Progenitor cell of endocrine pancreas (in vitro differentiated cells): ENCODE measurements around the gene DPEP2. TPM values are rescaled to one million over a fixed set of nuclear protein-coding genes. Genes with fewer than 3 reads are reported as not detected.
A peak's percentile ranks its signal among the peaks of the same experiment; 100 is the strongest.
"Not testable (repeated sequence)": the region's sequence is repeated elsewhere in the genome, so short reads cannot be mapped to it uniquely, and the experiment has no call there.

Source experiments
- DNase-seq: peaks from one replicate; pipeline ENCODE4 v3.0.0; 2021; ENCODE audit warnings: low spot score; ENCODE audit not compliant: unreplicated experiment
- H3K27ac Mint-ChIP-seq: 2 replicates; pipeline ENCODE4 v1.8.0; 2021; ENCODE audit warnings: mild to moderate bottlenecking, moderate library complexity, mixed read lengths
- H3K27me3 Mint-ChIP-seq: 2 replicates; pipeline ENCODE4 v1.8.0; 2021; ENCODE audit warnings: mixed read lengths
- H3K36me3 Mint-ChIP-seq: 2 replicates; pipeline ENCODE4 v1.8.0; 2022; ENCODE audit warnings: mixed read lengths; ENCODE audit not compliant: insufficient read depth
- H3K4me1 Mint-ChIP-seq: 2 replicates; pipeline ENCODE4 v1.8.0; 2021; ENCODE audit warnings: low read depth, mixed read lengths
- H3K4me3 Mint-ChIP-seq: 2 replicates; pipeline ENCODE4 v1.8.0; 2021; ENCODE audit warnings: low read depth, mild to moderate bottlenecking, moderate library complexity, mixed read lengths
- H3K9me3 Mint-ChIP-seq: 2 replicates; pipeline ENCODE4 v1.8.0; 2021; ENCODE audit warnings: low read depth, mixed read lengths
- total RNA-seq: library from RNA; stranded (reverse); gene quantifications from 2 replicates; pipeline ENCODE4 v1.2.1, GENCODE V29; 2021
- TF ChIP-seq, protein P1 (sequence below): fragments of 200-600 bp; sonication (generic); IDR thresholded peaks from one replicate; pipeline ENCODE4 v1.5.0; 2021; ENCODE audit warnings: antibody characterized with exemption, mild to moderate bottlenecking; ENCODE audit not compliant: unreplicated experiment

DPEP2 gene
- total RNA-seq, 1 donor from 2014 or later, result not detected

DNA sequence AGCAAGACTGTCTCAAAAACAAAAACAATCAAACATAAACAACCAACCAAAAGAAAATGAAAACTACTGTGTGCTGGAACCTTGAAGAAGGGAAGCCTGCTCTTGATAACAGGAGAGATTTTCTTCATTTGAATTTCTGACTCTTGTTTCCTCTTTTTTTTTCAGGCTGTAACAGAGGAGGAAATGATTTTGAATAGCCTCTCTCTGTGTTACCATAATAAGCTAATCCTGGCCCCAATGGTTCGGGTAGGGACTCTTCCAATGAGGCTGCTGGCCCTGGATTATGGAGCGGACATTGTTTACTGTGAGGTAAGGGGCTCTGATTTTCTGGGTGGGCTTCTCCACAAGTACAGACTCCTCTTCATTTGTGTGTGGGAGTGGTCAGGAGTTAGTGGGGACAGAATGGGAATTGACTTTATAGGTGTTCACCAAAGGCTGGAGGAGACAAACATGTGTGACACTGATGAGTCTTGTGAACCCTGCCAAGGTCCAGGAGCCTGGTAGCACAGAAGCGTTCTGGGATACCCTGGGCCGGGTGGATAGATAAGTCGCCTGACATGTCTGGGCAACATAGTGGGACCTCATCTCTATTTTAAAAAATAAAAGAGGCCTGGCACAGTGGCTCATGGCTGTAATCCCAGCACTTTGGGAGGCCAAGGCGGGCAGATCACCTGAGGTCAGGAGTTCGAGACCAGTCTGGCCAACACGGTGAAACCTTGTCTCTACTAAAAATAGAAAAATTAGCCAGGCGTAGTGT is 38.7 kb upstream of the DPEP2 start:
- Mint-ChIP-seq H3K36me3 (peaks cover 6% of the 10 kb centered on the region), H3K9me3 (no peaks in the 10 kb centered on the region), H3K4me3 (no peak overlapping the region), H3K4me1 (no peaks in the 10 kb centered on the region), H3K27ac (no peak overlapping the region), H3K27me3 (no peaks in the 10 kb centered on the region)
- TF ChIP-seq, protein P1, sequence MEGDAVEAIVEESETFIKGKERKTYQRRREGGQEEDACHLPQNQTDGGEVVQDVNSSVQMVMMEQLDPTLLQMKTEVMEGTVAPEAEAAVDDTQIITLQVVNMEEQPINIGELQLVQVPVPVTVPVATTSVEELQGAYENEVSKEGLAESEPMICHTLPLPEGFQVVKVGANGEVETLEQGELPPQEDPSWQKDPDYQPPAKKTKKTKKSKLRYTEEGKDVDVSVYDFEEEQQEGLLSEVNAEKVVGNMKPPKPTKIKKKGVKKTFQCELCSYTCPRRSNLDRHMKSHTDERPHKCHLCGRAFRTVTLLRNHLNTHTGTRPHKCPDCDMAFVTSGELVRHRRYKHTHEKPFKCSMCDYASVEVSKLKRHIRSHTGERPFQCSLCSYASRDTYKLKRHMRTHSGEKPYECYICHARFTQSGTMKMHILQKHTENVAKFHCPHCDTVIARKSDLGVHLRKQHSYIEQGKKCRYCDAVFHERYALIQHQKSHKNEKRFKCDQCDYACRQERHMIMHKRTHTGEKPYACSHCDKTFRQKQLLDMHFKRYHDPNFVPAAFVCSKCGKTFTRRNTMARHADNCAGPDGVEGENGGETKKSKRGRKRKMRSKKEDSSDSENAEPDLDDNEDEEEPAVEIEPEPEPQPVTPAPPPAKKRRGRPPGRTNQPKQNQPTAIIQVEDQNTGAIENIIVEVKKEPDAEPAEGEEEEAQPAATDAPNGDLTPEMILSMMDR, result no peak
- DNase-seq, result no peak

DNA sequence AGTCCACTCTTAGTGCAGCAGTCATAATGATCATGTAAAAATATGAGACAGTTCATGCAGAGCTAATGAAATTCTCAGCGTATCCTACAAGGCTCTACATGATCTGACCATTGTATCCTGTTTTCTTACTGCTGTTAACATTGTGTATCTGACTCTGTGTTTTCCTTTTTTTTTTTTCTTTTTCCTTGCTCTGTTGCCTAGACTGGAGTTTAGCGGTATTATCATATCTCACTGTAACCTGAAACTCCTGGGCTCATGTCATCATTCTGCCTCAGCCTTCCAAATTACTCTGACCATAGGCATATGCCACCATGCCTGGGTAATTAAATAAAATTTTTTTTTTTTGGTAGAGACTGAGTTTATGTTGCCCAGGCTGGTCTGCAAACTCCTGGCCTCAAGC is 35.9 kb upstream of the DPEP2 start:
- Mint-ChIP-seq H3K9me3 (no peaks in the 10 kb centered on the region), H3K27ac (peak overlapping the region; percentile 9), H3K4me1 (no peaks in the 10 kb centered on the region), H3K27me3 (no peaks in the 10 kb centered on the region), H3K4me3 (no peak overlapping the region), H3K36me3 (peaks cover 6% of the 10 kb centered on the region)
- TF ChIP-seq, protein P1, result no peak
- DNase-seq, result no peak

DNA sequence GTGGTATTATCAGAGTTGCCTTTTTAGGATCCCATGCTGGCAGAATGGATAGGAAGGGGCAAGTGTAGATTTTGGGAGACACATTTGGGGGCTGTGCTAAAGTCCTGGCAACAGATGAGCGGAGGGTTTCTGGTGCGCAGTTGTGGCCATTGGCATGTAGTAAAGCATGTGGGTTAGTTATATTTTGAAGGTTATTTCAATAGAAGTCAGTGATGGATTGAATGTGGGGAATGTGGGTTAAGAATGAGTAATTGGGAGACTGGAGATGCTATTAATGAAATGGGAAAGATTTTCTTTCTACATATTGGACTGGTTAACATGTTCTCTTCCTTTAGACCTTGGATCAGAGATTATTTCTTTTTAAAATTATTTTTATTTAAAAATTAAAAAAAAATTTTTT is 33.8 kb upstream of the DPEP2 start:
- TF ChIP-seq, protein P1, result no peak
- H3K27me3 Mint-ChIP-seq, result no peaks in the 10 kb centered on the region
- H3K27ac Mint-ChIP-seq, result no peak overlapping the region
- H3K36me3 Mint-ChIP-seq, result peaks cover 2% of the 10 kb centered on the region
- no peaks in the 10 kb centered on the region for H3K9me3 Mint-ChIP-seq
- no peaks in the 10 kb centered on the region for H3K4me1 Mint-ChIP-seq
- no peak overlapping the region for H3K4me3 Mint-ChIP-seq
- DNase-seq, result no peak

DNA sequence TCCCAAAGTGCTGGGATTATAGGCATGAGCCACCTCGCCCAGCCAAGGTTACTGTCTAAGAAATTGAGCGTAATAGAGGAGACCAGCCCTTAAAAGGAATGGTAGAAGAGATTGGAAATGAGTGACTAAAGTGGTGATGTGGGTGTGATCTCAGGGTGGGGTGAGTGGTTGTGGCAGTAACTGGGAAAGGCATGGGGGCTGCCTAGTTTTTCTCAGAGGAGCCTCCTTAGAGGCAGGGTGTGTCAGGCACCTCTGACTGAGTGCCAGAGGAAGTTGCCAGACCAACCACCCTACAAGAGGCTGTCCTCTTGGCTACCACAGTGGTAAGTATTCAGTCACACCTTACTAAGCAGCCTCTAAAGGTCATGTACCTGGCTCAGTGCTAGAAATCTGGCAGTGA is 32.7 kb upstream of the DPEP2 start:
- Mint-ChIP-seq H3K27me3 (no peaks in the 10 kb centered on the region), H3K4me3 (no peak overlapping the region), H3K27ac (no peak overlapping the region)

DNA sequence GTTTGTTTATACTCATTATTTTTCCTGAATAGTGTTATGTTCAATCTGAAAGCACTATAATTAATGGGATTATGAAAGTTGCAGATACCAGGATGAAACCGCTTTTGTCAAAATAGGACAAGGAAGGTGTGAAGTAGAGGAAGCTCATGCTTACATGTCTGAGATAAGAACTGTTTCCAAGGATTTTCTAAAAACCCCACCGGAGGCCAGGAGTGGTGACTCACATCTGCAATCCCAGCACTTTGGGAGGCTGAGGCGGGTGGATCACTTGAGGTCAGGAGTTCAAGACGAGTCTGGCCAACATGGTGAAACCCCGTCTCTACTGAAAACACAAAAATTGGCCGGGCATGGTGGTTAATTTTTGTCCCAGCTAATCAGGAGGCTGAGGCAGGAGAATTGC is 30.8 kb upstream of the DPEP2 start:
- DNase-seq, H3K4me3 Mint-ChIP-seq, H3K36me3 Mint-ChIP-seq, H3K4me1 Mint-ChIP-seq, H3K27ac Mint-ChIP-seq, H3K9me3 Mint-ChIP-seq, H3K27me3 Mint-ChIP-seq: not testable (repeated sequence)

More for the DNA sequence above, 32.7 kb upstream of the DPEP2 start:
- Mint-ChIP-seq H3K9me3 (no peaks in the 10 kb centered on the region), H3K36me3 (peaks cover 7% of the 10 kb centered on the region), H3K4me1 (no peaks in the 10 kb centered on the region)
- TF ChIP-seq, protein P1, result no peak
- DNase-seq, result no peak

DNA sequence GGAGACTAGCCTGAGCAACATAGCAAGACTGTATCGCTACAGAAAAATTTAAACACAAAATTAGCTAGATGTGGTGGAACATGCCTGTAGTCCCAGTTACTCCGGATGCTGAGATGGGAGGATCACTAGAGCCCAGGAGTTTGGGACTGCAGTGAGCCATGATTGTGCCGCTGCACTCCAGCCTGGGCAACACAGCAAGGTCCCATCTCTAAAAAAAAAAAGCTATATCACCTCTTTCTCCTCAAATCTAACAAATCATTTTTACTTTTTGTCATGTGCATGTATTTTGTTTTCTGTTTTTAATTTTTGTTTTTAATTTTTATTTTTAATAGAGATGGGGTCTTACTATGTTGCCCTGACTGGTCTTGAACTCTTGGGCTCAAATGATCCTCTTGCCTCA is 29.7 kb upstream of the DPEP2 start:
- Mint-ChIP-seq H3K27me3 (no peaks in the 10 kb centered on the region), H3K27ac (no peak overlapping the region), H3K4me1 (no peaks in the 10 kb centered on the region), H3K36me3 (peaks cover 6% of the 10 kb centered on the region), H3K9me3 (no peaks in the 10 kb centered on the region), H3K4me3 (no peak overlapping the region)
- TF ChIP-seq, protein P1, result no peak
- no peak for DNase-seq
